OCI-LY7 (cell line): ENCODE data around the gene ROBO1. TPM values are rescaled to one million over a fixed set of nuclear protein-coding genes. Genes with fewer than 3 reads are reported as not detected.

ENCODE experiments used
- BruUV-seq: library from RNA; stranded (reverse); fragments of 400-500 nt; replicated peaks from 2 replicates; lab custom pipeline; 2021; lab: Mats Ljungman, UMichigan
- CTCF ChIA-PET: fragments of 300-600 bp; sonication (Branson Sonifier 250); formaldehyde crosslinking; loops from one replicate; lab custom pipeline; 2022; ENCODE audit warnings: antibody characterized with exemption; ENCODE audit not compliant: unreplicated experiment; lab: Charles Lee
- POLR2A ChIA-PET: fragments of 300-600 bp; sonication (Branson Sonifier 250); formaldehyde crosslinking; loops from one replicate; lab custom pipeline; 2022; ENCODE audit warnings: antibody characterized with exemption; lab: Charles Lee
- DNase-seq: peaks from one replicate; pipeline ENCODE4 v3.0.0-alpha.2; 2015; ENCODE audit warnings: low spot score
- H2AFZ ChIP-seq: fragments of 200-600 bp; sonication (generic), shearing (Covaris generic); 2 replicates; pipeline ENCODE4 v1.6.1; 2014; ENCODE audit warnings: mild to moderate bottlenecking, antibody characterized with exemption, low read length, moderate library complexity
- H3K27ac ChIP-seq: fragments of 200-600 bp; sonication (generic); 2 replicates; pipeline ENCODE4 v1.5.1; 2014; ENCODE audit warnings: mixed run types, low read depth, mild to moderate bottlenecking, moderate library complexity, low read length, inconsistent platforms; ENCODE audit not compliant: poor library complexity, severe bottlenecking
- H3K36me3 ChIP-seq: fragments of 200-600 bp; sonication (generic); 2 replicates; pipeline ENCODE4 v1.6.1; 2014; ENCODE audit warnings: mild to moderate bottlenecking, antibody characterized with exemption, low read length, moderate library complexity, mixed read lengths; ENCODE audit not compliant: insufficient read depth
- H3K4me1 ChIP-seq: fragments of 200-600 bp; sonication (generic); 2 replicates; pipeline ENCODE4 v1.5.1; 2014; ENCODE audit warnings: mild to moderate bottlenecking, low read length; ENCODE audit not compliant: insufficient read depth, poor library complexity, severe bottlenecking
- H3K4me2 ChIP-seq: fragments of 200-600 bp; sonication (generic); 2 replicates; pipeline ENCODE4 v1.6.1; 2014; ENCODE audit warnings: mild to moderate bottlenecking, low read length
- H3K4me3 ChIP-seq: fragments of 200-600 bp; sonication (generic); 2 replicates; pipeline ENCODE4 v1.5.1; 2014; ENCODE audit warnings: mild to moderate bottlenecking, low read depth, low read length; ENCODE audit not compliant: poor library complexity, severe bottlenecking
- H3K79me2 ChIP-seq: fragments of 200-600 bp; sonication (generic); 2 replicates; pipeline ENCODE4 v1.6.1; 2016; ENCODE audit warnings: low read depth, mild to moderate bottlenecking, low read length, moderate library complexity, mixed read lengths; ENCODE audit not compliant: insufficient read depth
- H3K9me2 ChIP-seq: fragments of 200-600 bp; sonication (generic); 2 replicates; pipeline ENCODE4 v1.6.1; 2016; ENCODE audit warnings: mild to moderate bottlenecking, low read length, mixed read lengths; ENCODE audit not compliant: insufficient read depth
- H3K9me3 ChIP-seq: fragments of 200-600 bp; sonication (generic); 2 replicates; pipeline ENCODE4 v1.6.1; 2014; ENCODE audit warnings: mild to moderate bottlenecking, mixed run types, low read length, mixed read lengths
- H4K20me1 ChIP-seq: fragments of 200-600 bp; sonication (generic); 2 replicates; pipeline ENCODE4 v1.6.1; 2014; ENCODE audit warnings: mild to moderate bottlenecking, antibody characterized with exemption, low read length, moderate library complexity, mixed read lengths; ENCODE audit not compliant: insufficient read depth
- CTCF ChIP-seq: fragments of 200-600 bp; sonication (generic); conservative IDR thresholded peaks from 2 replicates; pipeline ENCODE4 v1.5.1; 2014; ENCODE audit warnings: mild to moderate bottlenecking, antibody characterized with exemption, low read length, moderate library complexity, mixed read lengths
- EZH2phosphoT487 ChIP-seq: fragments of 200-600 bp; sonication (generic); IDR thresholded peaks from 2 replicates; pipeline ENCODE4 v1.6.1; 2018; ENCODE audit warnings: low read depth, borderline replicate concordance, mild to moderate bottlenecking, mixed run types, antibody characterized with exemption, low read length, moderate library complexity, mixed read lengths
- intact Hi-C: fragments of 100-400 bp; cut with micrococcal nuclease; formaldehyde crosslinking; loops from one replicate; pipeline ENCODE4 v1.10.0; 2022; ENCODE audit not compliant: unreplicated experiment
- total RNA-seq, 2 experiments: library from RNA; depleted of rRNA in 1 of 2; stranded (reverse); fragments of >200 nt in 1 of 2; shearing (Covaris generic) in 1 of 2; gene quantifications; 2 replicates each; pipeline ENCODE4 v1.2.3, GENCODE V29; 2014 to 2022

The ROBO1 gene
- total RNA-seq, 2 experiments from 2014 or later, result not detected

GRCh38 chr3:79367803-79368202 lies 400.0 kb downstream of the ROBO1 start:
- Histone ChIP-seq H3K36me3 (no peaks in the 10 kb centered on the region), H3K79me2 (no peaks in the 10 kb centered on the region), H3K4me1 (no peaks in the 10 kb centered on the region), H3K4me2 (no peak overlapping the region), H3K9me3 (no peaks in the 10 kb centered on the region), H3K4me3 (no peak overlapping the region), H4K20me1 (no peaks in the 10 kb centered on the region), H3K27ac (no peak overlapping the region), H2AFZ (no peak overlapping the region), H3K9me2 (no peaks in the 10 kb centered on the region)
- intact Hi-C loops, result no loop called here
- TF ChIP-seq EZH2phosphoT487, result no peak
- no peak for TF ChIP-seq CTCF
- ChIA-PET POLR2A (no interaction called here), CTCF (no interaction called here)
- no peak for DNase-seq
- no TSS peak for BruUV-seq

- CTCF ChIA-PET, result no interaction called here
These were observed 400.7 kb downstream of the ROBO1 start for GRCh38 chr3:79367066-79367465.

More at GRCh38 chr3:79367066-79367465, 400.7 kb downstream of the ROBO1 start:
- Histone ChIP-seq H3K36me3 (no peaks in the 10 kb centered on the region), H3K4me2 (no peak overlapping the region), H2AFZ (no peak overlapping the region), H3K79me2 (no peaks in the 10 kb centered on the region), H3K4me1 (no peaks in the 10 kb centered on the region), H3K9me3 (no peaks in the 10 kb centered on the region), H3K27ac (no peak overlapping the region), H4K20me1 (no peaks in the 10 kb centered on the region), H3K9me2 (no peaks in the 10 kb centered on the region), H3K4me3 (no peak overlapping the region)
- DNase-seq, result no peak
- no peak for TF ChIP-seq EZH2phosphoT487
- no peak for TF ChIP-seq CTCF
- intact Hi-C loops, result no loop called here
- POLR2A ChIA-PET, result interaction anchor here (0.6 kb wide), 1 partner anchor 9 kb away, joined by 3 read pairs; no protein-coding TSS in a partner anchor
- no TSS peak for BruUV-seq
